ENCODE results near the gene RPL6.
"Not testable (repeated sequence)": the region's sequence is repeated elsewhere in the genome, so short reads cannot be mapped to it uniquely, and the experiment has no call there.

The RPL6 gene

GRCh38 chr12:112418608-112419296 is 9.3 kb upstream of the RPL6 start, which contains the start of gene PTPN11:
Gene PTPN11 (plus strand): TSS chr12:112418947. CDS start chr12:112419112, 165 bp downstream.
- peak; percentile 83 for DNase-seq

GRCh38 chr12:112418273-112418607 is 8.8 kb upstream of the RPL6 start:
- DNase-seq: no peak

GRCh38 chr12:112415457-112415856 is 6.1 kb upstream of the RPL6 start:
- not testable (repeated sequence) for DNase-seq

GRCh38 chr12:112413855-112414625 is 4.6 kb upstream of the RPL6 start:
- DNase-seq: no peak

- DNase-seq: no peak
Measured at GRCh38 chr12:112409906-112410244, 470 bp upstream of the RPL6 start.

GRCh38 chr12:112408621-112409020 is 784 bp downstream of the RPL6 start:
- DNase-seq: no peak

- DNase-seq: not testable (repeated sequence)
Measured at GRCh38 chr12:112407683-112408082, 1.7 kb downstream of the RPL6 start.

GRCh38 chr12:112406519-112407488 is 2.6 kb downstream of the RPL6 start:
- no peak for DNase-seq

- DNase-seq: no peak
Measured at GRCh38 chr12:112401903-112402498, 7.4 kb downstream of the RPL6 start.

GRCh38 chr12:112401054-112401453 is 8.4 kb downstream of the RPL6 start:
- DNase-seq: no peak

- DNase-seq: no peak
Measured at GRCh38 chr12:112393328-112393727, 16.1 kb downstream of the RPL6 start.

- not testable (repeated sequence) for DNase-seq
Measured at GRCh38 chr12:112389922-112390654, 19.3 kb downstream of the RPL6 start.

GRCh38 chr12:112389228-112389627 is 20.2 kb downstream of the RPL6 start:
- DNase-seq: no peak

- peak; percentile 20 for DNase-seq
Measured at GRCh38 chr12:112386726-112387125, 22.7 kb downstream of the RPL6 start.

- no peak for DNase-seq
Measured at GRCh38 chr12:112382866-112383265, 26.5 kb downstream of the RPL6 start.

- peak; percentile 84 for DNase-seq
Measured at GRCh38 chr12:112381883-112382796, 27.3 kb downstream of the RPL6 start, which contains the start of gene HECTD4. Gene HECTD4 (minus strand): TSS chr12:112382431. CDS start chr12:112382128, 303 bp downstream.

GRCh38 chr12:112381406-112381882 is 28.0 kb downstream of the RPL6 start:
- DNase-seq: no peak

GRCh38 chr12:112380663-112381405 is 28.6 kb downstream of the RPL6 start:
- DNase-seq: no peak

GRCh38 chr12:112375105-112375504 is 34.3 kb downstream of the RPL6 start:
- DNase-seq: no peak

GRCh38 chr12:112374166-112374740 is 35.2 kb downstream of the RPL6 start:
- no peak for DNase-seq

All from NCI-H2171 (cell line).